ENCODE measurements around the gene REM1.

GRCh38 chr20:31472395-31473330 lies 2.4 kb upstream of the REM1 start:
- TF ChIP-seq POLR2A (IDR thresholded peaks at IDR 0.05; ENCODE audit: low read length): no peak
- no peak for TF ChIP-seq GATA1 (IDR thresholded peaks at IDR 0.05; ENCODE audit: low read depth, low read length)
